Measurements from ENCODE around the gene HSD17B4. TPM values are rescaled to one million over a fixed set of nuclear protein-coding genes. Genes with fewer than 3 reads are reported as not detected.

HSD17B4 gene
- total and polyA plus RNA-seq, 2 of the 13 experiments (the other 11 are each of a cell fraction or from before 2014, with no cell fraction given) = 178 to 399 TPM

GRCh38 chr5:119551819-119552218 lies 99.5 kb downstream of the HSD17B4 start:
- WGBS (ENCODE audit: low lambda C conversion rate) = 87% methylated on average over 4 of the region's 4 CpGs

GRCh38 chr5:119554597-119554996 lies 102.3 kb downstream of the HSD17B4 start:
- ATAC-seq (no peak), DNase-seq (ENCODE audit: low spot score) (no peak), FAIRE-seq (no peak)
- Histone ChIP-seq H3K79me2 (ENCODE audit: insufficient read depth, low read length) (no peaks in the 10 kb centered on the region), H3K9ac (ENCODE audit: insufficient read depth, low read depth, low read length) (no peak overlapping the region), H3K4me3 (replicated peaks in 1 of 3; ENCODE audit: insufficient read depth in 1 of 3, low read depth in 2 of 3, low read length in 3 of 3) (no peak overlapping the region), H3K27me3 (ENCODE audit: control insufficient read depth in 1 of 2, insufficient read depth in 2 of 2, low read length in 2 of 2) (no peaks in the 10 kb centered on the region), H2AFZ (ENCODE audit: low read length) (no peak overlapping the region), H3K36me3 (replicated peaks in 1 of 2; ENCODE audit: control insufficient read depth in 1 of 2, insufficient read depth in 2 of 2, low read length in 2 of 2) (no peaks in the 10 kb centered on the region), H3K4me1 (ENCODE audit: insufficient read depth, low read length) (no peaks in the 10 kb centered on the region), H3K4me2 (ENCODE audit: low read depth, low read length) (no peak overlapping the region), H3K9me3 (ENCODE audit: low read length) (no peaks in the 10 kb centered on the region), H3K27ac (ENCODE audit: extremely low read length, insufficient read depth, low read length) (no peak overlapping the region), H4K20me1 (ENCODE audit: insufficient read depth, low read length) (no peaks in the 10 kb centered on the region)
- 17% methylated on average over 2 of the region's 2 CpGs for WGBS (ENCODE audit: low lambda C conversion rate)
- BruUV-seq (replicated peaks) = no TSS peak
- no peak for TF ChIP-seq ZNF550 (CRISPR knock-in tag; IDR thresholded peaks at IDR 0.05; ENCODE audit: borderline replicate concordance)
- no peak for TF ChIP-seq GABPA (IDR thresholded peaks at IDR 0.05; ENCODE audit: low read depth, low read length)
- no peak for TF ChIP-seq GABPA (CRISPR knock-in tag; IDR thresholded peaks at IDR 0.05; ENCODE audit: low read depth)
- no peak for TF ChIP-seq ZNF296 (CRISPR knock-in tag; conservative IDR thresholded peaks at IDR 0.05)
- no peak for TF ChIP-seq ZSCAN20 (CRISPR knock-in tag; IDR thresholded peaks at IDR 0.05; ENCODE audit: borderline replicate concordance)
- no peak for TF ChIP-seq TERF1 (CRISPR knock-in tag; IDR thresholded peaks at IDR 0.05)
- TF ChIP-seq ZNF326 (CRISPR knock-in tag; IDR thresholded peaks at IDR 0.05; ENCODE audit: borderline replicate concordance) = no peak
- POLR2A ChIA-PET = no interaction called here
- in situ Hi-C loops (cut with HindIII; ENCODE audit: extremely low pct_ligation_motif_present, low pct_unique_long_range_greater_than_20kb) = no loop called here
- CTCF ChIA-PET (ENCODE audit: low intra/inter-chr PET ratio, low total read pairs) = no interaction called here
- intact Hi-C loops (cut with micrococcal nuclease; ENCODE audit: unreplicated experiment) = no loop called here

More at GRCh38 chr5:119551819-119552218, 99.5 kb downstream of the HSD17B4 start:
- Histone ChIP-seq H3K4me2 (ENCODE audit: low read depth, low read length) (no peak overlapping the region), H3K4me3 (replicated peaks in 1 of 3; ENCODE audit: insufficient read depth in 1 of 3, low read depth in 2 of 3, low read length in 3 of 3) (no peak overlapping the region), H3K27ac (ENCODE audit: extremely low read length, insufficient read depth, low read length) (no peak overlapping the region), H3K9me3 (ENCODE audit: low read length) (no peaks in the 10 kb centered on the region), H3K4me1 (ENCODE audit: insufficient read depth, low read length) (no peaks in the 10 kb centered on the region), H3K27me3 (ENCODE audit: control insufficient read depth in 1 of 2, insufficient read depth in 2 of 2, low read length in 2 of 2) (no peaks in the 10 kb centered on the region), H3K79me2 (ENCODE audit: insufficient read depth, low read length) (no peaks in the 10 kb centered on the region), H4K20me1 (ENCODE audit: insufficient read depth, low read length) (no peaks in the 10 kb centered on the region), H3K36me3 (replicated peaks in 1 of 2; ENCODE audit: control insufficient read depth in 1 of 2, insufficient read depth in 2 of 2, low read length in 2 of 2) (no peaks in the 10 kb centered on the region), H2AFZ (ENCODE audit: low read length) (no peak overlapping the region), H3K9ac (ENCODE audit: insufficient read depth, low read depth, low read length) (no peak overlapping the region)
- ATAC-seq = no peak
- CTCF ChIA-PET (ENCODE audit: low intra/inter-chr PET ratio, low total read pairs) = no interaction called here
- in situ Hi-C loops (cut with HindIII; ENCODE audit: extremely low pct_ligation_motif_present, low pct_unique_long_range_greater_than_20kb) = no loop called here
- no TSS peak for BruUV-seq (replicated peaks)
- POLR2A ChIA-PET = no interaction called here
- no peak for DNase-seq (ENCODE audit: low spot score)
- intact Hi-C loops (cut with micrococcal nuclease; ENCODE audit: unreplicated experiment) = no loop called here
- no peak for FAIRE-seq
- no peak for TF ChIP-seq THAP8 (CRISPR knock-in tag; IDR thresholded peaks at IDR 0.05; ENCODE audit: borderline replicate concordance)
- no peak for TF ChIP-seq ZNF296 (CRISPR knock-in tag; conservative IDR thresholded peaks at IDR 0.05)
- TF ChIP-seq KLF12 (CRISPR knock-in tag; IDR thresholded peaks at IDR 0.05; ENCODE audit: borderline replicate concordance) = no peak
- TF ChIP-seq HNF4G (IDR thresholded peaks at IDR 0.05; ENCODE audit: borderline replicate concordance, low read depth, low read length) = no peak
- TF ChIP-seq HNF4G (CRISPR knock-in tag; IDR thresholded peaks at IDR 0.05; ENCODE audit: borderline replicate concordance, low read depth) = no peak
- no peak for TF ChIP-seq SIX1 (CRISPR knock-in tag; IDR thresholded peaks at IDR 0.05; ENCODE audit: borderline replicate concordance)
- TF ChIP-seq GATAD2A (CRISPR knock-in tag; IDR thresholded peaks at IDR 0.05) = no peak
- TF ChIP-seq REPIN1 (CRISPR knock-in tag; IDR thresholded peaks at IDR 0.05; ENCODE audit: borderline replicate concordance, low read depth) = no peak
- no peak for TF ChIP-seq NCOA2 (CRISPR knock-in tag; IDR thresholded peaks at IDR 0.05)
- TF ChIP-seq PHF20 (CRISPR knock-in tag; IDR thresholded peaks at IDR 0.05) = no peak
- no peak for TF ChIP-seq ZNF614 (CRISPR knock-in tag; IDR thresholded peaks at IDR 0.05; ENCODE audit: borderline replicate concordance)
